ENCODE results near the gene ELOVL5.

GRCh38 chr6:53349209-53349693, 501 bp upstream of the ELOVL5 start:
- no peak; the same call in none of the 2 replicates for TF ChIP-seq POLR2AphosphoS5 (IDR thresholded peaks at IDR 0.05; ENCODE audit: borderline replicate concordance, low read depth, low read length)
- TF ChIP-seq EZH2 (IDR thresholded peaks at IDR 0.05) = no peak
- TF ChIP-seq FOXP2 (optimal IDR thresholded peaks at IDR 0.05; ENCODE audit: control extremely low read depth, extremely low read length, insufficient read depth) = no peak
